Ishikawa (cell line): ENCODE results near the gene FDX2.

Source experiments
- CEBPB ChIP-seq: IDR thresholded peaks from 2 replicates; pipeline ENCODE4 v1.6.1; 2012
- CREB1 ChIP-seq: IDR thresholded peaks from 2 replicates; pipeline ENCODE4 v1.6.1; 2012; ENCODE audit warnings: low read depth
- EGR1 ChIP-seq: IDR thresholded peaks from 2 replicates; pipeline ENCODE4 v1.6.1; 2012
- EP300 ChIP-seq: IDR thresholded peaks from 2 replicates; pipeline ENCODE4 v1.6.1; 2012; ENCODE audit warnings: borderline replicate concordance
- FOXM1 ChIP-seq: IDR thresholded peaks from 2 replicates; pipeline ENCODE4 v1.6.1; 2012; ENCODE audit warnings: low read depth, borderline replicate concordance
- MAX ChIP-seq: IDR thresholded peaks from 2 replicates; pipeline ENCODE4 v1.6.1; 2012
- NFIC ChIP-seq: IDR thresholded peaks from 2 replicates; pipeline ENCODE4 v1.6.1; 2012
- RAD21 ChIP-seq: IDR thresholded peaks from 2 replicates; pipeline ENCODE4 v1.6.1; 2012; ENCODE audit warnings: low read depth
- REST ChIP-seq: IDR thresholded peaks from 2 replicates; pipeline ENCODE4 v1.6.1; 2012; ENCODE audit warnings: low read depth, mild to moderate bottlenecking
- TAF1 ChIP-seq: IDR thresholded peaks from 2 replicates; pipeline ENCODE4 v1.6.1; 2012; ENCODE audit warnings: low read depth, mild to moderate bottlenecking
- TCF12 ChIP-seq: IDR thresholded peaks from 2 replicates; pipeline ENCODE4 v1.6.1; 2012; ENCODE audit warnings: low read depth
- TEAD4 ChIP-seq: IDR thresholded peaks from 2 replicates; pipeline ENCODE4 v1.6.1; 2012
- USF1 ChIP-seq: IDR thresholded peaks from 2 replicates; pipeline ENCODE4 v1.6.1; 2012
- YY1 ChIP-seq: IDR thresholded peaks from 2 replicates; pipeline ENCODE4 v1.6.1; 2012; ENCODE audit warnings: low read depth
- ZBTB7A ChIP-seq: IDR thresholded peaks from 2 replicates; pipeline ENCODE4 v1.6.1; 2012; ENCODE audit warnings: low read depth

The FDX2 gene

GRCh38 chr19:10321417-10321797 is 5.6 kb upstream of the FDX2 start:
- TF ChIP-seq EP300 (no peak), TAF1 (no peak), CREB1 (no peak), TCF12 (no peak), FOXM1 (no peak), ZBTB7A (no peak), NFIC (no peak), TEAD4 (no peak), RAD21 (no peak), EGR1 (no peak), USF1 (no peak), MAX (no peak), CEBPB (no peak), YY1 (no peak)

GRCh38 chr19:10320602-10321416 is 5.0 kb upstream of the FDX2 start:
- TF ChIP-seq REST (no peak), TCF12 (no peak), YY1 (no peak), ZBTB7A (no peak), NFIC (no peak), CEBPB (no peak), FOXM1 (no peak), USF1 (no peak), MAX (no peak)

GRCh38 chr19:10318807-10319682 is 3.2 kb upstream of the FDX2 start:
- no peak for TF ChIP-seq TCF12
- no peak for TF ChIP-seq EP300
- no peak for TF ChIP-seq ZBTB7A
- no peak for TF ChIP-seq MAX
- no peak for TF ChIP-seq NFIC
- TF ChIP-seq CREB1, result no peak
- TF ChIP-seq YY1, result no peak
- TF ChIP-seq REST, result no peak
- no peak for TF ChIP-seq FOXM1
- TF ChIP-seq RAD21, result no peak

GRCh38 chr19:10317857-10318462 is 2.1 kb upstream of the FDX2 start:
- TF ChIP-seq YY1, result no peak
- TF ChIP-seq TEAD4, result no peak
- no peak for TF ChIP-seq CREB1
- TF ChIP-seq CEBPB, result no peak
- no peak for TF ChIP-seq EP300
- TF ChIP-seq RAD21, result no peak
- TF ChIP-seq NFIC, result no peak
- no peak for TF ChIP-seq USF1
- TF ChIP-seq TCF12, result no peak
